ENCODE results near the gene FGF5.

The FGF5 gene

DNA sequence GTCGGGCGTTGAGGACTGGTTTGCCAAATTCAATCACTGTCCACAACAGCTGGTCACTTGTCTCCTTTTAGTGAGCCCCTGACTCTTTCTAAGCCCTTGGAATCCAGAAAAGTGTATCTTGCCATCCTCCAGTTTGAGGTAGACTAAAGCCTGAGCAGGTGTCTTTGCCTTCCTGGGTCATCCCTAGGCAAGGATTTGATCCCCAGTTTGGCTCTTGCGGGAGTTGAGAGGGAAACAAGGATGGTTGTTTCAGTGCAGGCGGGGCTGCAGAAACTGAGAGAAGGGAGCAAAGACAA, 2.2 kb upstream of the FGF5 start (continued):
- TF ChIP-seq, protein P1, sequence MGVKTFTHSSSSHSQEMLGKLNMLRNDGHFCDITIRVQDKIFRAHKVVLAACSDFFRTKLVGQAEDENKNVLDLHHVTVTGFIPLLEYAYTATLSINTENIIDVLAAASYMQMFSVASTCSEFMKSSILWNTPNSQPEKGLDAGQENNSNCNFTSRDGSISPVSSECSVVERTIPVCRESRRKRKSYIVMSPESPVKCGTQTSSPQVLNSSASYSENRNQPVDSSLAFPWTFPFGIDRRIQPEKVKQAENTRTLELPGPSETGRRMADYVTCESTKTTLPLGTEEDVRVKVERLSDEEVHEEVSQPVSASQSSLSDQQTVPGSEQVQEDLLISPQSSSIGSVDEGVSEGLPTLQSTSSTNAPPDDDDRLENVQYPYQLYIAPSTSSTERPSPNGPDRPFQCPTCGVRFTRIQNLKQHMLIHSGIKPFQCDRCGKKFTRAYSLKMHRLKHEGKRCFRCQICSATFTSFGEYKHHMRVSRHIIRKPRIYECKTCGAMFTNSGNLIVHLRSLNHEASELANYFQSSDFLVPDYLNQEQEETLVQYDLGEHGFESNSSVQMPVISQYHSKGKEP (tag by site-specific recombination; IDR thresholded peaks at IDR 0.05): no peak
- TF ChIP-seq ZNF433 (tag by site-specific recombination; IDR thresholded peaks at IDR 0.05; ENCODE audit: low read depth) (no peak), ZNF114 (tag by site-specific recombination; IDR thresholded peaks at IDR 0.05) (no peak), ZNF707 (tag by site-specific recombination; IDR thresholded peaks at IDR 0.05) (no peak), ZNF202 (tag by site-specific recombination; IDR thresholded peaks at IDR 0.05; ENCODE audit: borderline replicate concordance) (no peak), ZNF514 (tag by site-specific recombination; IDR thresholded peaks at IDR 0.05) (no peak), ZNF23 (tag by site-specific recombination; IDR thresholded peaks at IDR 0.05; ENCODE audit: borderline replicate concordance) (no peak)
- TF ChIP-seq, protein P2, sequence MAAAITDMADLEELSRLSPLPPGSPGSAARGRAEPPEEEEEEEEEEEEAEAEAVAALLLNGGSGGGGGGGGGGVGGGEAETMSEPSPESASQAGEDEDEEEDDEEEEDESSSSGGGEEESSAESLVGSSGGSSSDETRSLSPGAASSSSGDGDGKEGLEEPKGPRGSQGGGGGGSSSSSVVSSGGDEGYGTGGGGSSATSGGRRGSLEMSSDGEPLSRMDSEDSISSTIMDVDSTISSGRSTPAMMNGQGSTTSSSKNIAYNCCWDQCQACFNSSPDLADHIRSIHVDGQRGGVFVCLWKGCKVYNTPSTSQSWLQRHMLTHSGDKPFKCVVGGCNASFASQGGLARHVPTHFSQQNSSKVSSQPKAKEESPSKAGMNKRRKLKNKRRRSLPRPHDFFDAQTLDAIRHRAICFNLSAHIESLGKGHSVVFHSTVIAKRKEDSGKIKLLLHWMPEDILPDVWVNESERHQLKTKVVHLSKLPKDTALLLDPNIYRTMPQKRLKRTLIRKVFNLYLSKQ (tag by site-specific recombination; IDR thresholded peaks at IDR 0.05; ENCODE audit: borderline replicate concordance): no peak

DNA sequence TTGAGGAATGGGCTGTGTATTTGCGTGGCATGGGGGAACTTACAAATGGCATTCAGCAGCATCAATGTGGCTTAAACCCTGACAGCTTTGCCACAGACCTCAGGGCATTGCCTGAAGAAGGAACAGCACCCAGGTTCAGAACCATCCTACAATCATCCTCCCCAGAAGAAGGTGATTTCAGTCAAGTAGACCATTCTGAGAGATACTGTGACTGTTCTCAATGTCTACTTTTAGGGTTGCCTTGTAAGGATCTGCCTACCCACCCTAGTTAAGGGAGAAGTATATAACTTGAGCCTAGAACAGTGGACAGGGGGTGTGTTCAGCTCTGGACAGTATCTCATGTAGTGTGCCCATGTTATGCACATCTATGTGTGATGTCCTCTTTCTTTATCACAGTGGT, 1.6 kb upstream of the FGF5 start:
- Histone ChIP-seq H3K36me3 (ENCODE audit: control insufficient read depth in 2 of 2, insufficient read depth in 1 of 2, low read length in 2 of 2) (no peaks in the 10 kb centered on the region), H3K27ac (ENCODE audit: extremely low read depth, low read depth, low read length) (no peak overlapping the region), H3K4me1 (ENCODE audit: control insufficient read depth, insufficient read depth, low read length) (no peaks in the 10 kb centered on the region), H3K9me3 (ENCODE audit: control insufficient read depth, insufficient read depth, low read depth, low read length) (no peaks in the 10 kb centered on the region), H3K4me3 (ENCODE audit: low read depth, low read length) (no peak overlapping the region)
- CTCF ChIA-PET: interaction anchor here (0.7 to 1.6 kb wide), 3 partner anchors 16 to 65 kb away, joined by 3 read pairs; no protein-coding TSS in a partner anchor
- POLR2A ChIA-PET: interaction anchor here (1.0 kb wide), 1 partner anchor 43 kb away, joined by 3 read pairs; no protein-coding TSS in a partner anchor
- TF ChIP-seq WT1 (tag by site-specific recombination; IDR thresholded peaks at IDR 0.05) (no peak), ZBTB48 (tag by site-specific recombination; IDR thresholded peaks at IDR 0.05) (no peak), FEZF1 (tag by site-specific recombination; IDR thresholded peaks at IDR 0.05) (no peak), ZNF768 (tag by site-specific recombination; IDR thresholded peaks at IDR 0.05) (no peak), ZNF394 (tag by site-specific recombination; IDR thresholded peaks at IDR 0.05; ENCODE audit: borderline replicate concordance) (no peak), ZFP3 (tag by site-specific recombination; IDR thresholded peaks at IDR 0.05; ENCODE audit: low read depth) (no peak), ZNF114 (tag by site-specific recombination; IDR thresholded peaks at IDR 0.05) (no peak), ZNF701 (tag by site-specific recombination; IDR thresholded peaks at IDR 0.05) (no peak), ZNF514 (tag by site-specific recombination; IDR thresholded peaks at IDR 0.05) (no peak), ZNF555 (tag by site-specific recombination; conservative IDR thresholded peaks at IDR 0.05) (no peak), KLF1 (tag by site-specific recombination; IDR thresholded peaks at IDR 0.05) (no peak), ZNF24 (tag by site-specific recombination; IDR thresholded peaks at IDR 0.05) (no peak), GLIS2 (tag by site-specific recombination; IDR thresholded peaks at IDR 0.05) (no peak), ZIC2 (tag by site-specific recombination; IDR thresholded peaks at IDR 0.05) (no peak), ZBTB1 (tag by site-specific recombination; IDR thresholded peaks at IDR 0.05) (no peak)
- TF ChIP-seq, protein P3, sequence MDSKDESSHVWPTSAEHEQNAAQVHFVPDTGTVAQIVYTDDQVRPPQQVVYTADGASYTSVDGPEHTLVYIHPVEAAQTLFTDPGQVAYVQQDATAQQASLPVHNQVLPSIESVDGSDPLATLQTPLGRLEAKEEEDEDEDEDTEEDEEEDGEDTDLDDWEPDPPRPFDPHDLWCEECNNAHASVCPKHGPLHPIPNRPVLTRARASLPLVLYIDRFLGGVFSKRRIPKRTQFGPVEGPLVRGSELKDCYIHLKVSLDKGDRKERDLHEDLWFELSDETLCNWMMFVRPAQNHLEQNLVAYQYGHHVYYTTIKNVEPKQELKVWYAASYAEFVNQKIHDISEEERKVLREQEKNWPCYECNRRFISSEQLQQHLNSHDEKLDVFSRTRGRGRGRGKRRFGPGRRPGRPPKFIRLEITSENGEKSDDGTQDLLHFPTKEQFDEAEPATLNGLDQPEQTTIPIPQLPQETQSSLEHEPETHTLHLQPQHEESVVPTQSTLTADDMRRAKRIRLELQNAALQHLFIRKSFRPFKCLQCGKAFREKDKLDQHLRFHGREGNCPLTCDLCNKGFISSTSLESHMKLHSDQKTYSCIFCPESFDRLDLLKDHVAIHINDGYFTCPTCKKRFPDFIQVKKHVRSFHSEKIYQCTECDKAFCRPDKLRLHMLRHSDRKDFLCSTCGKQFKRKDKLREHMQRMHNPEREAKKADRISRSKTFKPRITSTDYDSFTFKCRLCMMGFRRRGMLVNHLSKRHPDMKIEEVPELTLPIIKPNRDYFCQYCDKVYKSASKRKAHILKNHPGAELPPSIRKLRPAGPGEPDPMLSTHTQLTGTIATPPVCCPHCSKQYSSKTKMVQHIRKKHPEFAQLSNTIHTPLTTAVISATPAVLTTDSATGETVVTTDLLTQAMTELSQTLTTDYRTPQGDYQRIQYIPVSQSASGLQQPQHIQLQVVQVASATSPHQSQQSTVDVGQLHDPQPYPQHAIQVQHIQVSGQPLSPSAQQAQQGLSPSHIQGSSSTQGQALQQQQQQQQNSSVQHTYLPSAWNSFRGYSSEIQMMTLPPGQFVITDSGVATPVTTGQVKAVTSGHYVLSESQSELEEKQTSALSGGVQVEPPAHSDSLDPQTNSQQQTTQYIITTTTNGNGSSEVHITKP (tag by site-specific recombination; IDR thresholded peaks at IDR 0.05): no peak
- TF ChIP-seq, protein P4, sequence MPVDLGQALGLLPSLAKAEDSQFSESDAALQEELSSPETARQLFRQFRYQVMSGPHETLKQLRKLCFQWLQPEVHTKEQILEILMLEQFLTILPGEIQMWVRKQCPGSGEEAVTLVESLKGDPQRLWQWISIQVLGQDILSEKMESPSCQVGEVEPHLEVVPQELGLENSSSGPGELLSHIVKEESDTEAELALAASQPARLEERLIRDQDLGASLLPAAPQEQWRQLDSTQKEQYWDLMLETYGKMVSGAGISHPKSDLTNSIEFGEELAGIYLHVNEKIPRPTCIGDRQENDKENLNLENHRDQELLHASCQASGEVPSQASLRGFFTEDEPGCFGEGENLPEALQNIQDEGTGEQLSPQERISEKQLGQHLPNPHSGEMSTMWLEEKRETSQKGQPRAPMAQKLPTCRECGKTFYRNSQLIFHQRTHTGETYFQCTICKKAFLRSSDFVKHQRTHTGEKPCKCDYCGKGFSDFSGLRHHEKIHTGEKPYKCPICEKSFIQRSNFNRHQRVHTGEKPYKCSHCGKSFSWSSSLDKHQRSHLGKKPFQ (tag by site-specific recombination; IDR thresholded peaks at IDR 0.05): no peak
